AG09309 (cell line): ENCODE data around the gene AP2A2.

Experiments
- DNase-seq: peaks from one replicate; pipeline ENCODE4 v3.0.0-alpha.2; 2010; ENCODE audit warnings: low read depth
- H3K4me3 ChIP-seq: 2 replicates; pipeline ENCODE4 v1.5.1; 2011; ENCODE audit warnings: mild to moderate bottlenecking, low read depth, low read length, moderate library complexity; ENCODE audit not compliant: control insufficient read depth
- TF ChIP-seq, protein P1 (sequence below): IDR thresholded peaks from 2 replicates; pipeline ENCODE4 v1.5.1; 2011; ENCODE audit warnings: mild to moderate bottlenecking, low read depth, low read length, inconsistent platforms; ENCODE audit not compliant: insufficient read depth, control insufficient read depth; ENCODE audit errors: missing control alignments

The AP2A2 gene

DNA sequence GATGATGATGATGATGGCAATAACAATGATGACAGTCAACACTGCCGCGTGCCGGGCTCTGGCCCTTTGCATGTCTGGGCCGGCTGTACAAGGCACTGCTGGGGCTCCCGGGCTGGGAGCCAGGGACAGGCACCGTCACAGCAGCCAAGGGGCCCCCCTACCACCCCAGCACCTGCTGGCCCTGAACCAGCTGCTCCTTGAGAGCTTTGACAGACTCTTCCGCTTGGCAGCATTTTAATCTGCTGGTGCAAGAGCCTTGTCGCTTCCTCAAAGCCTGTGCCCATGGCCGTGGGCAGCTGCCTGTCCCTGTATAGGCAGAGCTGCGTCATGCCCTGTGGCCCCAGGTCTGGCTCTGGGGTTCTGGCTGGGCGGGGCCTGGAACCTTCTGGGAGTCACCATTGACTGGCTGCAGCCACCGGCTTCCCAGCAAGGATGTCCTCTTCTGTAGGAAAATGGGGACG is 123.8 kb downstream of the AP2A2 start:
- H3K4me3 ChIP-seq, result no peak overlapping the region
- TF ChIP-seq, protein P1, sequence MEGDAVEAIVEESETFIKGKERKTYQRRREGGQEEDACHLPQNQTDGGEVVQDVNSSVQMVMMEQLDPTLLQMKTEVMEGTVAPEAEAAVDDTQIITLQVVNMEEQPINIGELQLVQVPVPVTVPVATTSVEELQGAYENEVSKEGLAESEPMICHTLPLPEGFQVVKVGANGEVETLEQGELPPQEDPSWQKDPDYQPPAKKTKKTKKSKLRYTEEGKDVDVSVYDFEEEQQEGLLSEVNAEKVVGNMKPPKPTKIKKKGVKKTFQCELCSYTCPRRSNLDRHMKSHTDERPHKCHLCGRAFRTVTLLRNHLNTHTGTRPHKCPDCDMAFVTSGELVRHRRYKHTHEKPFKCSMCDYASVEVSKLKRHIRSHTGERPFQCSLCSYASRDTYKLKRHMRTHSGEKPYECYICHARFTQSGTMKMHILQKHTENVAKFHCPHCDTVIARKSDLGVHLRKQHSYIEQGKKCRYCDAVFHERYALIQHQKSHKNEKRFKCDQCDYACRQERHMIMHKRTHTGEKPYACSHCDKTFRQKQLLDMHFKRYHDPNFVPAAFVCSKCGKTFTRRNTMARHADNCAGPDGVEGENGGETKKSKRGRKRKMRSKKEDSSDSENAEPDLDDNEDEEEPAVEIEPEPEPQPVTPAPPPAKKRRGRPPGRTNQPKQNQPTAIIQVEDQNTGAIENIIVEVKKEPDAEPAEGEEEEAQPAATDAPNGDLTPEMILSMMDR, result no peak
- no peak for DNase-seq

DNA sequence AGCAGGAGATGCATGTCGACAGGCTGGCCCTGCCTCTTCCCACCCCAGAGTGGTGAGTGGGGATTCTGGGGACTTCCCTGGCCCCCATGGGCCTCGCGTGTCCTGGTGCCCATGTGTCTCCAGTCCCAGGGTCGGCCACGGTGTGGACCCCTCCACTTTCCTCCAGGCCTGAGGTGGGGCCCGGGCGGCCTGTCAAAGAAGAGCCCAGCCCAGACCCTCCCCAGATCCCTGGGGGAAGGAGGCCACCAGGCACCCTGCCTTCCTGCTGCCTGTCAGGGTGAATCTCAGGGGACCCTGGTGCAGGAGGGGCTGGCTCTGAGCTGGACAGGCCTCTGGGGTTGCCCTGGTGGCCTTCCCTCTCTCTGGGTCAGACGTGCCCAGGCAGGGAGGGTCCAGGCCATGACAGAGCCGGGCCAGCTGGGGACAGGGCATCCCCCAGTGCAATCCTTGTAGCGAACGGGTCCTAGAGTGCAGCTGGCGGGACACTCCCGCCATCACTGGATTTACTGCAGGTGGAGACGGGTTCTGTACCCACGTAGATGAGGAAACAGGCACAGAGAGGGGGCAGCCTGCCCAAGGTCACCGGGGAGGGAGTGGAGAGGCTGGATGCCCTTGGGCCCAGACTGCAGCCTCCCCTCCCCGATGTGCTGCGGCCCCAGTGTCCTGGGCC is 124.4 kb downstream of the AP2A2 start:
- no peak overlapping the region for H3K4me3 ChIP-seq
- TF ChIP-seq, protein P1, result no peak
- no peak for DNase-seq

DNA sequence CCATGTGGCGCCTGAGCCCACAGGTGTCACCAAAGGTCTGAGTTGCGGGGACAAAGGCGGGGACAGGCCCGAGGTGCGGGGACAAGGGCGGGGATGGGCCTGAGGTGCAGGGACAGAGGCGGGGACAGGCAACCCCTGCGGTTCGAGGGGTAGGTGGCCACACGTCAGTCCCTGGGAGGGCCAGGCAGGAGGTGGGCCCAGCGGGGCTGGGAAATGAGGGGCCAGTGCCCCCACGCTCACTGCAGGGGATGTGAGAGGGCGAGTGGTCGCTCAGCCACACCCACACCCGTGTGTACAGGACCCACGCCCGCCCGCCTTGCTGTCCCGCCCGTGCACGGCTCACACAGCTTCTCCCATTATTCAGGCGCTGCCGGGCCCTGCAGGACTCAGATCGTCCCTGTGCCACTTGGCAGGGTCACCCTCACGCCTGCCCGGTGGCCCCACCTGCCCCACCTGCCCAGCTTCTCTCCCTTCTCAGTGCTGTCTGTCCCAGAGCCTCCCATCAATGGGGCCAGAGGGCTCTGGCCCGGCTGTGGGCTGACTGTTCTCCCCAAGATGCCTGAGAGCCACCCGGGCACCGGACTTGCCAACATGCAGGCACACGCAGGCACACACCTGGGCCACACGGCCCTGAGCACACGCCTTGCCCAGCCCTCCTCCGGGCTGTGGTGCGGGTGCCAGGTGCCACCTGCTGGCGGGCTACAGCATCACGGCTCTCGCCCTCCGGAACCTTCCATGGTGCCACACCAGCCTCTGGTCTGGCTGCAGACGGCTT is 125.1 kb downstream of the AP2A2 start:
- no peak for DNase-seq
- TF ChIP-seq, protein P1, result peak; percentile 96
- no peak overlapping the region for H3K4me3 ChIP-seq

DNA sequence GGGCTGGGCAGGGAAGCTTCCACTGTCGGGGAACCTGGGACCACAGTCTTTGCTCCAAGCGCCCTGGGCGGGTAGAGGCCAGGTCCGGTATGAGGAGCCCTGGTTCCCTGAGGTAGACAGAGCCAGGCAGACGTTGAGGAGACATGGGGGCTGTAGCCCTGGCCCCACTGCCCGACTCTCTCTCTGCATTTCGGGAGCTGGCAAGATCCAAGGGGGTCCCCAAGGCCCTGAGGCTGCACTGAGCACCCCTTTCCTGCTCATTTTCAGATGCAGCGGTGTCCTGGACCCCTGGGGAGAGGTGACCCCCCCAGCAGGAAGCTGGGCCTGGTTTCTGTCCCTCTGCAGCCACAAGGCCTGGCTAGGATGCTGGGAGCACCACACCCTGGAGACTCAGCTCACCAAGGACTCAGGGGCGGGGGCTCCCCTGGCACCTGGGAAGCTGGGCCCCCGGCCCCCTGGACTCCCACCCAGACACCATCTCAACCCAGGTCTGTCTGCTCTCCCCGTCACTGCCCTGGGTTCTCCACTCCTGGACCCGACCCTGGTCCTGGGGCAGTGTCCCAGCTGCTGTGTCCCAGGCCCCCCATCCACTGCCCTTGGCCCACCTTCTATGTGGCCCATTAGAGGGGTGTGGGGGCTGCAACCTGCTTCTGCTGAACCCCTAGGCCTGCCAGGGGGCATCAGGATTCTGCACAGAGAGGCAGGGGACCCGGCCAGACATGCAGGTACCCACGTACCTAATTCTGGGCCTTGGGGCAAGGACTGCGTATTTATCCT is 125.9 kb downstream of the AP2A2 start:
- TF ChIP-seq, protein P1, result no peak
- DNase-seq, result no peak
- no peak overlapping the region for H3K4me3 ChIP-seq

DNA sequence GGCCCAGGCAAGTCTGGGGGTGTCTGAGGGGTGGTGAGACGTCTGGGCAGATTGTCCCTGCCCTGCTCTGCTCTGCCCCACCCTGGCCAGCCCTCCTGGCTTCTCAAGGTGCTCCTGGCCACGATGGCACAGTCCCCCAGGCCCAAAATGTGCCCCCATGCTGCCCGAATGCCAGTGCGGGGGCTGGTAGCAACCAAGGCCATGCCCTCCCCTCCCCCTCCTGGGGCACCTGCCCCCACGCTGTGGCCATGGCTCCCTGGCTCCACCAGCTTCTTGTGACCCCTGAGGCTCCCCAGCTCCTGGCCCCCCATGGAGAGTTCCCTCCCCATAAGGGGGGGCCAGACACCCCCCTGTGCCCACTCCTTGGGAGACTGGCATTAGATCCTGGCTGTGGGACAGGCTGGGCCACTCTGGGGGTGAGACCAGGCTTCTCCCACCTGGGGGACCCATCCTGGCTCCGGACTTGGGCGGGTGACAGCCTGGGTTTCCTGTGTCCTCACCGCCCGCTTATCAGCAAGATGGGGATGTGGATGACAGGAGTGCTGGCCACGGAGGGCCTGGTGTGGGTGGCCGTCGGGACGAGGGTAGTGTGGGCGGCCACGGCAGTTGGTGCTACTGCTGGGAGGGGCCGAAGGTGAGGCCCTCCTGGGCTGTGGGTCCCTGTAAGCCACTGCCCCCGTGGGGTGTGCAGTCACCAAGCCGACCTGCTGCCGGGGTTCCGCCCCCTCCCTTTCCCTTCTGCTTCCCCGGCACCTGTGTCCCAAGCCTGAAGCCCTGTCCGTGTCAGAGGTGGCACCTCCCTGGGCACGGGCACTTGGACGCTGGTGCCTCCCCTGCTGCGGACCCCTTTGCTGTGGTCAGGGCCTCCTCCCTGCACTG is 126.7 kb downstream of the AP2A2 start:
- no peak for DNase-seq

More for the DNA sequence above, 126.7 kb downstream of the AP2A2 start:
- no peak overlapping the region for H3K4me3 ChIP-seq
- TF ChIP-seq, protein P1, result no peak
